Liver (tissue), 2 donors: ENCODE results near the gene USH1G.

ENCODE experiments used
- ATF3 ChIP-seq: IDR thresholded peaks from 2 replicates; pipeline ENCODE4 v1.6.1; 2016; ENCODE audit warnings: antibody characterized with exemption
- EGR1 ChIP-seq, 2 donors: IDR thresholded peaks; 2 replicates each; pipeline ENCODE4 v1.6.1; 2016 to 2018; ENCODE audit warnings: antibody characterized with exemption in 2 of 2, low read depth in 2 of 2
- GABPA ChIP-seq, 2 donors: IDR thresholded peaks in 1 of 2; conservative IDR thresholded peaks in 1 of 2; 2 replicates each; pipeline ENCODE4 v1.6.1; 2016; ENCODE audit warnings: antibody characterized with exemption in 2 of 2, mild to moderate bottlenecking in 1 of 2, moderate library complexity in 1 of 2
- donor health status: healthy.

- no peak for TF ChIP-seq GABPA (IDR thresholded peaks at IDR 0.05 in 1 of 2, conservative IDR thresholded peaks at IDR 0.05 in 1 of 2)
- TF ChIP-seq ATF3 = no peak
- no peak for TF ChIP-seq EGR1 (IDR thresholded peaks at IDR 0.05; ENCODE audit: low read depth in 2 of 2)
These were observed 30.8 kb downstream of the USH1G start for GRCh38 chr17:74892013-74892841.
